GM12878 (cell line): ENCODE data around the gene NRP1. TPM values are rescaled to one million over a fixed set of nuclear protein-coding genes. Genes with fewer than 3 reads are reported as not detected.
A peak's percentile ranks its signal among the peaks of the same experiment; 100 is the strongest.

ENCODE experiments used
- ATAC-seq: fragments of 200-7000 bp; cut with Tn5 transposase; 3 replicates; pipeline ENCODE4 v1.9.1; 2020; ENCODE audit warnings: mild to moderate bottlenecking, moderate library complexity
- BruUV-seq: library from RNA; stranded (reverse); fragments of 400-500 nt; replicated peaks from 2 replicates; lab custom pipeline; 2021; lab: Mats Ljungman, UMichigan
- CTCF ChIA-PET: fragments of 300-600 bp; sonication (Branson Sonifier 250); formaldehyde crosslinking; extraction: SDS; loops from one replicate; lab custom pipeline; 2021; ENCODE audit warnings: inconsistent platforms; lab: Yijun Ruan, JAX
- POLR2A ChIA-PET: fragments of 350-600 bp; formaldehyde crosslinking; extraction: SDS; loops from one replicate; lab custom pipeline; 2021; ENCODE audit warnings: inconsistent platforms; lab: Charles Lee
- RAD21 ChIA-PET: fragments of 300-600 bp; sonication (Branson Sonifier 250); formaldehyde crosslinking; loops from one replicate; lab custom pipeline; 2023; ENCODE audit warnings: antibody characterized with exemption; ENCODE audit not compliant: unreplicated experiment; lab: Charles Lee
- SMC1A ChIA-PET: fragments of 300-600 bp; sonication (Branson Sonifier 250); formaldehyde crosslinking; loops from one replicate; lab custom pipeline; 2023; ENCODE audit not compliant: unreplicated experiment, uncharacterized antibody; lab: Charles Lee
- DNase-seq: peaks from one replicate; pipeline ENCODE4 v3.0.0-alpha.2; 2011; ENCODE audit warnings: low read depth, low spot score
- FAIRE-seq: peaks from 3 replicates; lab custom pipeline; 2011; peaks lifted over from hg19 to GRCh38; lab: Jason Lieb, UNC
- H2AFZ ChIP-seq: 2 replicates; pipeline ENCODE4 v1.6.0; 2011; ENCODE audit warnings: low read depth, low read length, control low read depth; ENCODE audit not compliant: control insufficient read depth
- H3K27ac ChIP-seq: 2 replicates; pipeline ENCODE4 v1.5.1; 2011; ENCODE audit warnings: control low read depth; ENCODE audit not compliant: control insufficient read depth, insufficient read depth
- H3K27me3 ChIP-seq, 2 experiments: replicated peaks in 1 of 2; 2 replicates each; pipeline versions ENCODE4 v1.6.0 to v1.6.1; 2011; ENCODE audit warnings: low read length in 1 of 2; ENCODE audit not compliant: control insufficient read depth in 2 of 2, insufficient read depth in 2 of 2
- H3K36me3 ChIP-seq, 2 experiments: 2 replicates each; pipeline ENCODE4 v1.5.1; 2011; ENCODE audit warnings: low read length in 1 of 2; ENCODE audit not compliant: control insufficient read depth in 2 of 2, insufficient read depth in 2 of 2
- H3K4me1 ChIP-seq: 2 replicates; pipeline ENCODE4 v1.6.1; 2011; ENCODE audit warnings: mild to moderate bottlenecking, low read length, moderate library complexity, mixed read lengths; ENCODE audit not compliant: control insufficient read depth, insufficient read depth
- H3K4me2 ChIP-seq: 2 replicates; pipeline ENCODE4 v1.6.0; 2011; ENCODE audit warnings: control low read depth; ENCODE audit not compliant: control insufficient read depth, insufficient read depth
- H3K4me3 ChIP-seq: fragments of 200-600 bp; sonication (generic); 2 replicates; pipeline ENCODE4 v1.5.1; 2016
- H3K79me2 ChIP-seq: 2 replicates; pipeline ENCODE4 v1.6.0; 2011; ENCODE audit warnings: low read length; ENCODE audit not compliant: control insufficient read depth, insufficient read depth
- H3K9ac ChIP-seq: 2 replicates; pipeline ENCODE4 v1.8.0; 2011; ENCODE audit warnings: low read length, control low read depth, mixed read lengths; ENCODE audit not compliant: control insufficient read depth, insufficient read depth
- H3K9me3 ChIP-seq: replicated peaks from 3 replicates; pipeline ENCODE4 v1.5.1; 2011; ENCODE audit warnings: mild to moderate bottlenecking, low read length; ENCODE audit not compliant: control insufficient read depth, insufficient read depth
- H4K20me1 ChIP-seq: 2 replicates; pipeline ENCODE4 v1.6.0; 2011; ENCODE audit not compliant: control insufficient read depth, insufficient read depth
- ATF2 ChIP-seq: IDR thresholded peaks from 2 replicates; pipeline ENCODE4 v1.6.1; 2012; ENCODE audit warnings: low read length, inconsistent platforms
- BACH1 ChIP-seq: fragments of 450-650 bp; IDR thresholded peaks from 2 replicates; pipeline ENCODE4 v1.6.1; 2017; ENCODE audit warnings: mild to moderate bottlenecking, borderline replicate concordance
- EGR1 ChIP-seq, 2 experiments: IDR thresholded peaks; 1 replicate in 1 of 2; 2 replicates in 1 of 2; pipeline ENCODE4 v1.6.1; 2011 to 2012; ENCODE audit warnings: low read depth in 2 of 2, low read length in 2 of 2, borderline replicate concordance in 1 of 2, mild to moderate bottlenecking in 1 of 2, moderate library complexity in 1 of 2
- EP300 ChIP-seq, 2 experiments: fragments of 150-350 bp in 1 of 2; IDR thresholded peaks; 2 replicates each; pipeline ENCODE4 v1.6.1; 2011 to 2012; ENCODE audit warnings: low read depth in 2 of 2, low read length in 2 of 2, borderline replicate concordance in 1 of 2, improper control_type of control experiment in 1 of 2, inconsistent platforms in 1 of 2; ENCODE audit not compliant: control insufficient read depth in 1 of 2
- HDGF ChIP-seq: fragments of 450-650 bp; IDR thresholded peaks from 2 replicates; pipeline ENCODE4 v1.6.1; 2016; ENCODE audit warnings: antibody characterized with exemption
- IRF3 ChIP-seq: fragments of 450-650 bp; IDR thresholded peaks from 2 replicates; pipeline ENCODE4 v1.6.1; 2014; ENCODE audit warnings: mild to moderate bottlenecking
- IRF5 ChIP-seq: fragments of 450-650 bp; IDR thresholded peaks from 2 replicates; pipeline ENCODE4 v1.6.1; 2017; ENCODE audit warnings: borderline replicate concordance
- PBX3 ChIP-seq: IDR thresholded peaks from 2 replicates; pipeline ENCODE4 v1.6.1; 2011; ENCODE audit warnings: mild to moderate bottlenecking, low read depth, low read length, moderate library complexity; ENCODE audit not compliant: insufficient replicate concordance
- POLR2AphosphoS2 ChIP-seq: IDR thresholded peaks from 2 replicates; pipeline ENCODE4 v1.6.1; 2011; ENCODE audit warnings: low read depth, mild to moderate bottlenecking, low read length, improper control_type of control experiment, moderate library complexity
- RUNX3 ChIP-seq: IDR thresholded peaks from 2 replicates; pipeline ENCODE4 v1.6.1; 2012; ENCODE audit warnings: low read length, inconsistent platforms
- SIN3A ChIP-seq: IDR thresholded peaks from 2 replicates; pipeline ENCODE4 v1.6.1; 2012; ENCODE audit warnings: low read depth, low read length, improper control_type of control experiment
- SIX5 ChIP-seq: IDR thresholded peaks from 2 replicates; pipeline ENCODE4 v1.6.1; 2011; ENCODE audit warnings: mild to moderate bottlenecking, low read depth, low read length, moderate library complexity; ENCODE audit not compliant: severe bottlenecking
- TCF3 ChIP-seq: IDR thresholded peaks from 2 replicates; pipeline ENCODE4 v1.6.1; 2012; ENCODE audit warnings: low read depth, mild to moderate bottlenecking, low read length, borderline replicate concordance; ENCODE audit not compliant: insufficient read depth
- ZBED1 ChIP-seq: IDR thresholded peaks from 2 replicates; pipeline ENCODE4 v1.6.1; 2016; ENCODE audit warnings: borderline replicate concordance
- ZNF217 ChIP-seq: fragments of 450-650 bp; IDR thresholded peaks from 2 replicates; pipeline ENCODE4 v1.6.1; 2017; ENCODE audit warnings: antibody characterized with exemption, mild to moderate bottlenecking
- ZNF384 ChIP-seq: IDR thresholded peaks from 2 replicates; pipeline ENCODE4 v1.6.1; 2012; ENCODE audit warnings: low read depth, mild to moderate bottlenecking, low read length, improper control_type of control experiment, borderline replicate concordance
- WGBS: methylation state at CpG from one replicate; pipeline ENCODE4 v1.1.6; 2016; ENCODE audit warnings: low lambda C conversion rate; ENCODE audit not compliant: insufficient replicate concordance, insufficient coverage; ENCODE audit errors: missing lambda C conversion rate; 5-methylcytosine and 5-hydroxymethylcytosine counted together
- in situ Hi-C: fragments of 300-500 bp; cut with MboI; formaldehyde crosslinking; loops from 9 replicates; pipeline ENCODE4 v1.14.3; 2018; ENCODE audit warnings: mixed read lengths
- intact Hi-C: fragments of 100-400 bp; cut with micrococcal nuclease; formaldehyde crosslinking; loops from one replicate; pipeline ENCODE4 v1.14.2; 2022; ENCODE audit not compliant: unreplicated experiment
- polyA plus RNA-seq, 11 experiments: library from polyadenylated mRNA; depleted of rRNA in 4 of 11; unstranded in 6 of 11; stranded (reverse) in 5 of 11; fragments of >200 nt; fragmentation: Nextera tagmentation in 4 of 11; fragmentation: Illumina TruSeq in 1 of 11; extraction: Ambion mirVana in 4 of 11; extraction: Trizol in 1 of 11; gene quantifications; 1 replicate in 1 of 11; 2 replicates in 10 of 11; pipeline versions ENCODE4 v1.2.1 to v1.2.3, GENCODE V29; 2011 to 2016; ENCODE audit warnings: inconsistent platforms in 2 of 11, missing spikeins in 2 of 11, low read depth in 1 of 11
- total RNA-seq, 4 experiments: library from RNA; depleted of rRNA in 3 of 4; stranded (reverse); fragments of >200 nt in 3 of 4; fragmentation: Illumina TruSeq in 1 of 4; extraction: Trizol in 1 of 4; gene quantifications; 2 replicates each; pipeline versions ENCODE4 v1.2.1 to v1.2.3, GENCODE V29; 2013 to 2021

Gene NRP1
- total and polyA plus RNA-seq, 10 of the 15 experiments (the other 5 are each of a cell fraction or from before 2014, with no cell fraction given) = 0.11 to 12.1 (median 0.52) TPM

- no peaks in the 10 kb centered on the region for H3K79me2 ChIP-seq
- CTCF ChIA-PET = interaction anchor here (1.0 to 1.2 kb wide), 2 partner anchors 16 to 130 kb away, joined by 3 to 4 read pairs; no protein-coding TSS in a partner anchor
- WGBS = 23% methylated on average over 12 of the region's 12 CpGs
- ATAC-seq (peak; percentile 40), DNase-seq (no peak), FAIRE-seq (no peak)
- POLR2A ChIA-PET = interaction anchor here (0.7 kb wide), 1 partner anchor 1023 kb away, joined by 3 read pairs; no protein-coding TSS in a partner anchor
- intact Hi-C loops = no loop called here
- H3K9me3 ChIP-seq = no peaks in the 10 kb centered on the region
- H3K36me3 ChIP-seq = no peaks in the 10 kb centered on the region
- in situ Hi-C loops = no loop called here
- H3K27me3 ChIP-seq = no peaks in the 10 kb centered on the region
- H3K4me1 ChIP-seq = no peaks in the 10 kb centered on the region
- no TSS peak for BruUV-seq
- H3K4me3 ChIP-seq = no peak overlapping the region
- no peak overlapping the region for H3K4me2 ChIP-seq
- H2AFZ ChIP-seq = no peak overlapping the region
- no peak overlapping the region for H3K9ac ChIP-seq
- TF ChIP-seq IRF5 (no peak), ZNF384 (no peak), BACH1 (no peak), EP300 (IDR thresholded peaks at IDR 0.05; ENCODE audit: borderline replicate concordance in 1 of 2, control insufficient read depth in 1 of 2, low read depth in 2 of 2, low read length in 2 of 2) (no peak), POLR2AphosphoS2 (no peak), SIN3A (no peak), IRF3 (no peak), PBX3 (no peak), ZBED1 (no peak), ATF2 (no peak), EGR1 (IDR thresholded peaks at IDR 0.05; ENCODE audit: borderline replicate concordance in 1 of 2, low read depth in 2 of 2, low read length in 2 of 2) (no peak), SIX5 (no peak), ZNF217 (no peak), HDGF (no peak), TCF3 (no peak), RUNX3 (no peak)
- no peak overlapping the region for H3K27ac ChIP-seq
- RAD21 ChIA-PET = no interaction called here
- SMC1A ChIA-PET = no interaction called here
- H4K20me1 ChIP-seq = no peaks in the 10 kb centered on the region
These were observed 195.3 kb downstream of the NRP1 start for GRCh38 chr10:33139181-33139646.
